Activated B cell treated with CpG ODN at 0.5 μM for 24 hours (primary cell): ENCODE results near the gene ITIH4. TPM values are rescaled to one million over a fixed set of nuclear protein-coding genes. Genes with fewer than 3 reads are reported as not detected.

Source experiments
- ATAC-seq: fragments of 200-7000 bp; cut with Tn5 transposase; one replicate; pipeline ENCODE4 v1.10.0; 2021; ENCODE audit warnings: low read depth, mild to moderate bottlenecking, moderate library complexity
- CTCF ChIA-PET: fragments of 350-600 bp; sonication (Branson Sonifier 250); formaldehyde crosslinking; loops from one replicate; lab custom pipeline; 2021; ENCODE audit warnings: antibody characterized with exemption; lab: Charles Lee
- POLR2A ChIA-PET: fragments of 350-600 bp; sonication (Branson Sonifier 250); formaldehyde crosslinking; loops from one replicate; lab custom pipeline; 2021; ENCODE audit warnings: antibody characterized with exemption; lab: Charles Lee
- DNase-seq: peaks from one replicate; pipeline ENCODE4 v3.0.0; 2022
- H3K27ac Mint-ChIP-seq: one replicate; pipeline ENCODE4 v1.8.0; 2020; ENCODE audit warnings: mixed read lengths
- H3K27me3 Mint-ChIP-seq: one replicate; pipeline ENCODE4 v1.8.0; 2021; ENCODE audit warnings: mixed read lengths
- H3K36me3 Mint-ChIP-seq: one replicate; pipeline ENCODE4 v1.8.0; 2021; ENCODE audit warnings: low read depth, mixed read lengths
- H3K4me1 Mint-ChIP-seq: one replicate; pipeline ENCODE4 v1.8.0; 2021; ENCODE audit warnings: mixed read lengths
- H3K4me3 Mint-ChIP-seq: one replicate; pipeline ENCODE4 v1.8.0; 2020; ENCODE audit warnings: mild to moderate bottlenecking, mixed read lengths
- H3K9me3 Mint-ChIP-seq: one replicate; pipeline ENCODE4 v1.8.0; 2020; ENCODE audit warnings: mixed read lengths
- CTCF ChIP-seq: fragments of 200-600 bp; IDR thresholded peaks from one replicate; pipeline ENCODE4 v1.8.0; 2022; ENCODE audit warnings: antibody characterized with exemption, mild to moderate bottlenecking
- intact Hi-C: fragments of 100-400 bp; cut with micrococcal nuclease; formaldehyde crosslinking; loops from one replicate; pipeline ENCODE4 v1.15.1; 2024
- total RNA-seq: library from RNA; stranded (reverse); gene quantifications from 2 replicates; pipeline ENCODE4 v1.2.3, GENCODE V29; 2022

ITIH4 gene
- total RNA-seq, 1 donor from 2014 or later = 15.7 TPM

- CTCF ChIA-PET = no interaction called here
- H3K4me3 Mint-ChIP-seq = no peak overlapping the region
- H3K9me3 Mint-ChIP-seq = no peaks in the 10 kb centered on the region
- intact Hi-C loops = no loop called here
- DNase-seq (no peak), ATAC-seq (no peak)
- H3K27ac Mint-ChIP-seq = no peak overlapping the region
- H3K27me3 Mint-ChIP-seq = no peaks in the 10 kb centered on the region
- no peak for TF ChIP-seq CTCF
- POLR2A ChIA-PET = no interaction called here
- no peaks in the 10 kb centered on the region for H3K36me3 Mint-ChIP-seq
- H3K4me1 Mint-ChIP-seq = peaks cover 2% of the 10 kb centered on the region
Observed at GRCh38 chr3:52809662-52810377, 20.7 kb downstream of the ITIH4 start.

- ChIA-PET POLR2A (no interaction called here), CTCF (no interaction called here)
- intact Hi-C loops = no loop called here
- H3K9me3 Mint-ChIP-seq = no peaks in the 10 kb centered on the region
- H3K4me3 Mint-ChIP-seq = no peak overlapping the region
- H3K27ac Mint-ChIP-seq = no peak overlapping the region
- H3K27me3 Mint-ChIP-seq = no peaks in the 10 kb centered on the region
- ATAC-seq (no peak), DNase-seq (no peak)
- H3K4me1 Mint-ChIP-seq = peaks cover 2% of the 10 kb centered on the region
- no peak for TF ChIP-seq CTCF
- H3K36me3 Mint-ChIP-seq = no peaks in the 10 kb centered on the region
Observed at GRCh38 chr3:52809149-52809548, 21.3 kb downstream of the ITIH4 start.

- no peak for TF ChIP-seq CTCF
- CTCF ChIA-PET = no interaction called here
- H3K4me3 Mint-ChIP-seq = no peak overlapping the region
- DNase-seq (no peak), ATAC-seq (no peak)
- H3K9me3 Mint-ChIP-seq = no peaks in the 10 kb centered on the region
- no peaks in the 10 kb centered on the region for H3K36me3 Mint-ChIP-seq
- H3K27me3 Mint-ChIP-seq = no peaks in the 10 kb centered on the region
- no peak overlapping the region for H3K27ac Mint-ChIP-seq
- intact Hi-C loops = no loop called here
- H3K4me1 Mint-ChIP-seq = peaks cover 2% of the 10 kb centered on the region
- POLR2A ChIA-PET = interaction anchor here (0.7 kb wide), 2 partner anchors 23 to 335 kb away, joined by 3 to 5 read pairs; no protein-coding TSS in a partner anchor
Observed at GRCh38 chr3:52805270-52806039, 25.0 kb downstream of the ITIH4 start.

GRCh38 chr3:52801839-52802238, 28.6 kb downstream of the ITIH4 start:
- no peak for ATAC-seq
- Mint-ChIP-seq H3K4me3 (no peak overlapping the region), H3K9me3 (no peaks in the 10 kb centered on the region), H3K27me3 (no peaks in the 10 kb centered on the region), H3K36me3 (no peaks in the 10 kb centered on the region), H3K27ac (no peak overlapping the region), H3K4me1 (no peaks in the 10 kb centered on the region)
- intact Hi-C loops = no loop called here
- ChIA-PET CTCF (no interaction called here), POLR2A (no interaction called here)
- DNase-seq = no peak
- no peak for TF ChIP-seq CTCF

GRCh38 chr3:52800079-52800478, 30.4 kb downstream of the ITIH4 start:
- H3K27ac Mint-ChIP-seq = no peak overlapping the region
- POLR2A ChIA-PET = no interaction called here
- DNase-seq (no peak), ATAC-seq (no peak)
- intact Hi-C loops = no loop called here
- CTCF ChIA-PET = no interaction called here
- no peaks in the 10 kb centered on the region for H3K27me3 Mint-ChIP-seq
- H3K9me3 Mint-ChIP-seq = no peaks in the 10 kb centered on the region
- no peaks in the 10 kb centered on the region for H3K36me3 Mint-ChIP-seq
- no peak overlapping the region for H3K4me3 Mint-ChIP-seq
- no peaks in the 10 kb centered on the region for H3K4me1 Mint-ChIP-seq
- TF ChIP-seq CTCF = no peak
